Lung (tissue), 12 donors: Measurements from ENCODE around the gene SDK2. TPM values are rescaled to one million over a fixed set of nuclear protein-coding genes. Genes with fewer than 3 reads are reported as not detected.

Experiments
- ATAC-seq: fragments of 200-7000 bp; cut with Tn5 transposase; one replicate; pipeline ENCODE4 v1.9.1; 2020; ENCODE audit warnings: moderate number of reproducible peaks; ENCODE audit not compliant: insufficient read depth, low FRiP score
- DNase-seq, 3 donors: peaks; one replicate each; pipeline ENCODE4 v3.0.0-alpha.2; 2013 to 2017
- H3K27ac ChIP-seq, 2 donors: one replicate each; pipeline ENCODE4 v1.5.1; 2013; ENCODE audit warnings: mild to moderate bottlenecking in 2 of 2, moderate library complexity in 2 of 2, control low read depth in 1 of 2, inconsistent platforms in 1 of 2, low read depth in 1 of 2, low read length in 1 of 2
- H3K27me3 ChIP-seq, 3 donors: one replicate each; pipeline ENCODE4 v1.5.1; 2013; ENCODE audit warnings: low read length in 2 of 3; ENCODE audit not compliant: control insufficient read depth in 3 of 3, insufficient read depth in 3 of 3
- H3K36me3 ChIP-seq, 4 donors: one replicate each; pipeline ENCODE4 v1.5.1; 2013; ENCODE audit warnings: low read length in 4 of 4, mild to moderate bottlenecking in 1 of 4, moderate library complexity in 1 of 4; ENCODE audit not compliant: control insufficient read depth in 4 of 4, insufficient read depth in 4 of 4
- H3K4me1 ChIP-seq, 5 donors: one replicate each; pipeline ENCODE4 v1.5.1; 2013; ENCODE audit warnings: low read length in 5 of 5, mild to moderate bottlenecking in 2 of 5, moderate library complexity in 1 of 5; ENCODE audit not compliant: control insufficient read depth in 5 of 5, insufficient read depth in 5 of 5
- H3K4me3 ChIP-seq: one replicate; pipeline ENCODE4 v1.5.1; 2013; ENCODE audit warnings: mild to moderate bottlenecking, control low read depth, moderate library complexity
- H3K9ac ChIP-seq, 2 donors: one replicate each; pipeline ENCODE4 v1.5.1; 2013; ENCODE audit warnings: low read length in 2 of 2, control low read depth in 1 of 2; ENCODE audit not compliant: insufficient read depth in 1 of 2
- H3K9me3 ChIP-seq, 4 donors: one replicate each; pipeline ENCODE4 v1.5.1; 2013; ENCODE audit warnings: low read length in 3 of 4, mild to moderate bottlenecking in 1 of 4, moderate library complexity in 1 of 4; ENCODE audit not compliant: control insufficient read depth in 4 of 4, insufficient read depth in 3 of 4
- CTCF ChIP-seq: IDR thresholded peaks from 2 replicates; pipeline ENCODE4 v1.5.1; 2012; ENCODE audit warnings: mild to moderate bottlenecking; ENCODE audit errors: control extremely low read depth, extremely low read depth
- WGBS, 2 donors: extraction: QIAGEN DNeasy Blood & Tissue Kit; methylation state at CpG; one replicate each; pipeline ENCODE4 v1.1.7; 2013; 5-methylcytosine and 5-hydroxymethylcytosine counted together
- polyA plus RNA-seq, 2 donors: library from polyadenylated mRNA; stranded (reverse); fragments of 200-250 nt; gene quantifications; one replicate each; pipeline ENCODE4 v1.2.1, GENCODE V29; 2013
- total RNA-seq, 2 donors: library from RNA; depleted of rRNA in 1 of 2; stranded (reverse); fragments of >200 nt in 1 of 2; gene quantifications; one replicate each; pipeline ENCODE4 v1.2.1, GENCODE V29; 2014 to 2021
- donor health status: control.
- donor health status: control.
- donor health status: Bipolar disorder and iron deficiency.
- donor health status: healthy.
- donor health status: DM: yes; HTN: yes; CAD: no.

The SDK2 gene
- total and polyA plus RNA-seq, 4 donors, result 0.91 to 41.7 (median 4.3) TPM

- WGBS, 2 donors, result 83 to 87% methylated on average over 7 of the region's 7 CpGs
- Histone ChIP-seq H3K4me3 (no peak overlapping the region), H3K4me1 (peaks cover 0 to 28% (median 2%) of the 10 kb centered on the region in 5 donors), H3K36me3 (no peaks in the 10 kb centered on the region), H3K27me3 (no peaks in the 10 kb centered on the region), H3K9ac (no peak overlapping the region), H3K27ac (no peak overlapping the region), H3K9me3 (no peaks in the 10 kb centered on the region)
- ATAC-seq (no peak), DNase-seq (peak in 2 of 3 donors; percentile 39 to 57)
- no peak for TF ChIP-seq CTCF
Measured at GRCh38 chr17:73533781-73534180, 110.5 kb downstream of the SDK2 start.

GRCh38 chr17:73533127-73533526, 111.1 kb downstream of the SDK2 start:
- Histone ChIP-seq H3K9me3 (no peaks in the 10 kb centered on the region), H3K4me1 (peaks cover 0 to 28% (median 2%) of the 10 kb centered on the region in 5 donors), H3K36me3 (no peaks in the 10 kb centered on the region), H3K4me3 (no peak overlapping the region), H3K27me3 (no peaks in the 10 kb centered on the region), H3K9ac (no peak overlapping the region), H3K27ac (no peak overlapping the region)
- WGBS, 2 donors, result 67 to 82% methylated on average over 13 of the region's 13 CpGs
- no peak for TF ChIP-seq CTCF
- DNase-seq (no peak), ATAC-seq (no peak)

- no peak overlapping the region for H3K9ac ChIP-seq
- DNase-seq (peak; percentile 37 to 63 (median 43)), ATAC-seq (no peak)
- no peaks in the 10 kb centered on the region for H3K36me3 ChIP-seq
- no peaks in the 10 kb centered on the region for H3K9me3 ChIP-seq
- H3K4me3 ChIP-seq, result no peak overlapping the region
- H3K27ac ChIP-seq, result no peak overlapping the region
- TF ChIP-seq CTCF, result no peak
- H3K4me1 ChIP-seq, result peaks cover 0 to 28% (median 2%) of the 10 kb centered on the region in 5 donors
- WGBS, 2 donors, result 43 to 57% methylated on average over 9 of the region's 9 CpGs
- H3K27me3 ChIP-seq, result no peaks in the 10 kb centered on the region
Measured at GRCh38 chr17:73532421-73532901, 111.8 kb downstream of the SDK2 start.

GRCh38 chr17:73531158-73531557, 113.1 kb downstream of the SDK2 start:
- Histone ChIP-seq H3K4me1 (peaks cover 0 to 19% (median 2%) of the 10 kb centered on the region in 5 donors), H3K9me3 (no peaks in the 10 kb centered on the region), H3K36me3 (no peaks in the 10 kb centered on the region), H3K4me3 (no peak overlapping the region), H3K9ac (no peak overlapping the region), H3K27me3 (no peaks in the 10 kb centered on the region), H3K27ac (no peak overlapping the region)
- no peak for ATAC-seq
- no peak for DNase-seq
- TF ChIP-seq CTCF, result no peak
- WGBS, 2 donors, result 88 to 95% methylated on average over 5 of the region's 5 CpGs
